H9 (cell line): ENCODE measurements around the gene GCAT. TPM values are rescaled to one million over a fixed set of nuclear protein-coding genes. Genes with fewer than 3 reads are reported as not detected.

Experiments used
- DNase-seq: peaks from one replicate; pipeline ENCODE4 v3.0.0-alpha.2; 2017
- H2AFZ ChIP-seq: one replicate; pipeline ENCODE4 v1.6.1; 2013; ENCODE audit warnings: mild to moderate bottlenecking, low read length, control low read depth, moderate library complexity
- H2AK5ac ChIP-seq: 2 replicates; pipeline ENCODE4 v1.6.1; 2013; ENCODE audit warnings: low read length, control low read depth, mixed read lengths; ENCODE audit not compliant: insufficient read length
- H2BK120ac ChIP-seq: one replicate; pipeline ENCODE4 v1.6.1; 2013; ENCODE audit warnings: low read depth, mild to moderate bottlenecking, low read length, control low read depth, inconsistent platforms; ENCODE audit not compliant: poor library complexity, severe bottlenecking
- H2BK12ac ChIP-seq: 2 replicates; pipeline ENCODE4 v1.6.1; 2013; ENCODE audit warnings: low read length, control low read depth, mixed read lengths, low read depth; ENCODE audit not compliant: insufficient read length
- H2BK15ac ChIP-seq: 2 replicates; pipeline ENCODE4 v1.6.1; 2013; ENCODE audit warnings: low read depth, low read length, control low read depth
- H2BK20ac ChIP-seq: one replicate; pipeline ENCODE4 v1.6.1; 2013; ENCODE audit warnings: low read depth, mild to moderate bottlenecking, low read length, control low read depth, inconsistent platforms; ENCODE audit not compliant: poor library complexity, severe bottlenecking
- H2BK5ac ChIP-seq: 2 replicates; pipeline ENCODE4 v1.6.1; 2013; ENCODE audit warnings: low read length, control low read depth, mixed read lengths; ENCODE audit not compliant: insufficient read length
- H3K14ac ChIP-seq: 2 replicates; pipeline ENCODE4 v1.6.1; 2013; ENCODE audit warnings: low read length, control low read depth; ENCODE audit not compliant: insufficient read depth
- H3K18ac ChIP-seq: 2 replicates; pipeline ENCODE4 v1.6.1; 2013; ENCODE audit warnings: low read depth, mild to moderate bottlenecking, mixed read lengths, low read length, control low read depth; ENCODE audit not compliant: insufficient read length
- H3K23ac ChIP-seq: 2 replicates; pipeline ENCODE4 v1.6.1; 2013; ENCODE audit warnings: low read length, control low read depth, mixed read lengths, low read depth; ENCODE audit not compliant: insufficient read length
- H3K23me2 ChIP-seq: 2 replicates; pipeline ENCODE4 v1.6.1; 2013; ENCODE audit warnings: low read depth, mild to moderate bottlenecking, mixed read lengths, low read length, control low read depth; ENCODE audit not compliant: insufficient read length, poor library complexity, severe bottlenecking
- H3K27ac ChIP-seq: 2 replicates; pipeline ENCODE4 v1.5.1; 2013; ENCODE audit warnings: low read length, control low read depth, mixed read lengths, low read depth; ENCODE audit not compliant: insufficient read length
- H3K27me3 ChIP-seq: 2 replicates; pipeline ENCODE4 v1.6.1; 2013; ENCODE audit warnings: low read length, control low read depth, inconsistent platforms; ENCODE audit not compliant: insufficient read depth
- H3K4ac ChIP-seq: 2 replicates; pipeline ENCODE4 v1.6.1; 2013; ENCODE audit warnings: low read depth, mild to moderate bottlenecking, control low read depth, inconsistent platforms, low read length, moderate library complexity
- H3K4me1 ChIP-seq: 2 replicates; pipeline ENCODE4 v1.6.1; 2013; ENCODE audit warnings: low read length, control low read depth, inconsistent platforms; ENCODE audit not compliant: insufficient read depth
- H3K4me2 ChIP-seq: 2 replicates; pipeline ENCODE4 v1.6.1; 2013; ENCODE audit warnings: low read length, control low read depth, mixed read lengths; ENCODE audit not compliant: insufficient read length, insufficient read depth
- H3K56ac ChIP-seq: 2 replicates; pipeline ENCODE4 v1.6.1; 2013; ENCODE audit warnings: low read depth, mild to moderate bottlenecking, mixed read lengths, low read length, control low read depth; ENCODE audit not compliant: insufficient read length
- H3K79me1 ChIP-seq: 2 replicates; pipeline ENCODE4 v1.6.1; 2013; ENCODE audit warnings: low read depth, mild to moderate bottlenecking, moderate library complexity, low read length, control low read depth, inconsistent platforms; ENCODE audit not compliant: insufficient read depth, poor library complexity, severe bottlenecking
- H3K79me2 ChIP-seq: 2 replicates; pipeline ENCODE4 v1.6.1; 2013; ENCODE audit warnings: low read length, control low read depth, inconsistent platforms; ENCODE audit not compliant: insufficient read depth
- H3K9ac ChIP-seq: 2 replicates; pipeline ENCODE4 v1.6.1; 2013; ENCODE audit warnings: low read length, control low read depth, mixed read lengths; ENCODE audit not compliant: insufficient read length; ENCODE audit errors: extremely low read depth
- H3K9me3 ChIP-seq: one replicate; pipeline ENCODE4 v1.6.1; 2013; ENCODE audit warnings: low read depth, low read length, inconsistent platforms; ENCODE audit not compliant: control insufficient read depth
- H3T11ph ChIP-seq: one replicate; pipeline ENCODE4 v1.6.1; 2013; ENCODE audit warnings: mild to moderate bottlenecking, low read length, control low read depth, inconsistent platforms
- H4K20me1 ChIP-seq: one replicate; pipeline ENCODE4 v1.6.1; 2013; ENCODE audit not compliant: control insufficient read depth, insufficient read length, insufficient read depth
- H4K5ac ChIP-seq: 2 replicates; pipeline ENCODE4 v1.6.1; 2013; ENCODE audit warnings: low read depth, mild to moderate bottlenecking, mixed read lengths, low read length, control low read depth; ENCODE audit not compliant: insufficient read length
- H4K8ac ChIP-seq: replicated peaks from 2 replicates; pipeline ENCODE4 v1.6.1; 2013; ENCODE audit warnings: low read length, control low read depth, mixed read lengths, low read depth; ENCODE audit not compliant: insufficient read length
- H4K91ac ChIP-seq: 2 replicates; pipeline ENCODE4 v1.6.1; 2013; ENCODE audit warnings: low read depth, mild to moderate bottlenecking, moderate library complexity, mixed read lengths, low read length, control low read depth; ENCODE audit not compliant: insufficient read length
- H3K27ac Mint-ChIP-seq, 3 experiments: 2 replicates in 2 of 3; 3 replicates in 1 of 3; pipeline ENCODE4 v1.8.0; 2020 to 2021; ENCODE audit warnings: mixed read lengths in 3 of 3, mild to moderate bottlenecking in 1 of 3, moderate library complexity in 1 of 3
- H3K27me3 Mint-ChIP-seq: 2 replicates; pipeline ENCODE4 v1.8.0; 2021; ENCODE audit warnings: low read depth, mild to moderate bottlenecking, moderate library complexity, mixed read lengths
- H3K36me3 Mint-ChIP-seq, 3 experiments: 2 replicates in 2 of 3; 3 replicates in 1 of 3; pipeline ENCODE4 v1.8.0; 2020 to 2021; ENCODE audit warnings: low read depth in 3 of 3, mixed read lengths in 3 of 3; ENCODE audit not compliant: insufficient read depth in 1 of 3
- H3K4me1 Mint-ChIP-seq, 2 experiments: 2 replicates each; pipeline ENCODE4 v1.8.0; 2020; ENCODE audit warnings: mixed read lengths in 2 of 2
- H3K4me3 Mint-ChIP-seq, 2 experiments: 2 replicates in 1 of 2; 3 replicates in 1 of 2; pipeline ENCODE4 v1.8.0; 2020 to 2021; ENCODE audit warnings: mild to moderate bottlenecking in 2 of 2, mixed read lengths in 2 of 2, moderate library complexity in 1 of 2
- H3K9me3 Mint-ChIP-seq, 2 experiments: 2 replicates in 1 of 2; 3 replicates in 1 of 2; pipeline ENCODE4 v1.8.0; 2020; ENCODE audit warnings: mild to moderate bottlenecking in 2 of 2, mixed read lengths in 2 of 2, moderate library complexity in 1 of 2
- WGBS: extraction: QIAGEN DNeasy Blood & Tissue Kit; methylation state at CpG from one replicate; pipeline ENCODE4 v1.1.7; 2013; ENCODE audit warnings: missing lambda C conversion rate, low lambda C conversion rate, mixed read lengths; ENCODE audit not compliant: insufficient read length; ENCODE audit errors: extremely low coverage; 5-methylcytosine and 5-hydroxymethylcytosine counted together
- total RNA-seq: library from RNA; stranded (reverse); gene quantifications from 2 replicates; pipeline ENCODE4 v1.2.1, GENCODE V29; 2021
- TF ChIP-seq, protein P1 (sequence below): fragments of 200-600 bp; sonication (generic); conservative IDR thresholded peaks from 3 replicates; pipeline ENCODE4 v1.8.0; 2021; ENCODE audit warnings: antibody characterized with exemption, mild to moderate bottlenecking

The GCAT gene
- total RNA-seq, 1 experiment from 2014 or later, result 26.9 TPM

DNA sequence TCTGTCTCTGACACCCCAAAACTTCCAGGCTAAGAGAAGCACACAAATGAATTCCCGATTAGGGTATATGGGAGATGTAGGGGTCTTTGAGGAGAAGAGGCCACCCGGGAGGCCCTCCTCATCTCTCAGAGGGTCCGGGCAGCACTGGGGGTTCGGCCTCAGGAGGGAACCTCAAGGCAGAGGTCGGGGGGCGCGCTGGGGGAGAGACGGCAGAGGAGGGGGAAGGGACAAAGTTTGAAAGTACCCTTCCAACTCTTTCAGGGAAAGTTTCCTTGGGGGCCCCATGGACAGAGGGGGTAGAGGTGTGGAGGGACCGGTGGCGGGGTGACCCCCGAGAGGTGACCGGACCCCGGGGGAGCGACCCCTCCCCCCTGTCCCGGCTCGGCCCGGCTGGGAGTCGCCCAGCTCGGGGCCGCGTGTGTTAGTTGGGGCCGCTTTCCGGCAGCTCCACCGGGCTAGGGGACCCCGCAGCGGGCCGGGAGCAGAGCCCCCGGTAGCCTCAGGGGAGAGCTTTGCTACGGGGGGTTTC lies 3.3 kb upstream of the GCAT start:
- H2BK20ac ChIP-seq, result peak overlapping the region; percentile 98
- H3K23ac ChIP-seq, result no peak overlapping the region
- H3K4ac ChIP-seq, result peak overlapping the region; percentile 95
- TF ChIP-seq, protein P1, sequence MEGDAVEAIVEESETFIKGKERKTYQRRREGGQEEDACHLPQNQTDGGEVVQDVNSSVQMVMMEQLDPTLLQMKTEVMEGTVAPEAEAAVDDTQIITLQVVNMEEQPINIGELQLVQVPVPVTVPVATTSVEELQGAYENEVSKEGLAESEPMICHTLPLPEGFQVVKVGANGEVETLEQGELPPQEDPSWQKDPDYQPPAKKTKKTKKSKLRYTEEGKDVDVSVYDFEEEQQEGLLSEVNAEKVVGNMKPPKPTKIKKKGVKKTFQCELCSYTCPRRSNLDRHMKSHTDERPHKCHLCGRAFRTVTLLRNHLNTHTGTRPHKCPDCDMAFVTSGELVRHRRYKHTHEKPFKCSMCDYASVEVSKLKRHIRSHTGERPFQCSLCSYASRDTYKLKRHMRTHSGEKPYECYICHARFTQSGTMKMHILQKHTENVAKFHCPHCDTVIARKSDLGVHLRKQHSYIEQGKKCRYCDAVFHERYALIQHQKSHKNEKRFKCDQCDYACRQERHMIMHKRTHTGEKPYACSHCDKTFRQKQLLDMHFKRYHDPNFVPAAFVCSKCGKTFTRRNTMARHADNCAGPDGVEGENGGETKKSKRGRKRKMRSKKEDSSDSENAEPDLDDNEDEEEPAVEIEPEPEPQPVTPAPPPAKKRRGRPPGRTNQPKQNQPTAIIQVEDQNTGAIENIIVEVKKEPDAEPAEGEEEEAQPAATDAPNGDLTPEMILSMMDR, result no peak
- H4K5ac ChIP-seq, result no peak overlapping the region
- Mint-ChIP-seq H3K27me3 (peaks cover 67% of the 10 kb centered on the region), H3K9me3 (peaks cover 0 to 4% of the 10 kb centered on the region in 2 experiments; a peak in 3 of 5 replicates), H3K36me3 (no peaks in the 10 kb centered on the region; a peak in 1 of 7 replicates), H3K4me1 (peaks cover 35 to 43% of the 10 kb centered on the region in 2 experiments), H3K27ac (peak overlapping the region in 2 of 3 experiments; percentile 34 to 82; a peak in 2 of 7 replicates), H3K4me3 (peak overlapping the region; percentile 66 to 89)
- no peaks in the 10 kb centered on the region; the same call in 1 of the 2 replicates for H3K4me1 ChIP-seq
- peak overlapping the region; percentile 87 for H3K4me2 ChIP-seq
- H2AK5ac ChIP-seq, result no peak overlapping the region
- peaks cover 2% of the 10 kb centered on the region for H3K79me1 ChIP-seq
- H2BK15ac ChIP-seq, result no peak overlapping the region
- peaks cover 54% of the 10 kb centered on the region for H3K23me2 ChIP-seq
- H3K18ac ChIP-seq, result peak overlapping the region; percentile 67
- no peaks in the 10 kb centered on the region for H4K20me1 ChIP-seq
- no peak overlapping the region for H3T11ph ChIP-seq
- peak overlapping the region; percentile 97 for H4K91ac ChIP-seq
- no peak overlapping the region for H3K27ac ChIP-seq
- no peak overlapping the region for H2AFZ ChIP-seq
- peak overlapping the region; percentile 97 for H2BK120ac ChIP-seq
- 0 out of 2 replicates have a peak, but pooled peaks cover 2% of the 10 kb centered on the region for H3K79me2 ChIP-seq
- peak overlapping the region; percentile 94 for H2BK12ac ChIP-seq
- H3K9ac ChIP-seq, result peak overlapping the region; percentile 52
- H3K56ac ChIP-seq, result no peak overlapping the region
- peak overlapping the region; percentile 93; the same call in 1 of the 2 replicates for H3K14ac ChIP-seq
- no peaks in the 10 kb centered on the region for H3K9me3 ChIP-seq
- H2BK5ac ChIP-seq, result no peak overlapping the region
- H3K27me3 ChIP-seq, result peaks cover 13% of the 10 kb centered on the region; the same call in 1 of the 2 replicates
- no peak overlapping the region for H4K8ac ChIP-seq
- DNase-seq, result no peak
- no CpG with 5 or more reads among the region's 29 CpGs for WGBS
